ENCODE measurements around the gene OR2AG1.
"Not testable (repeated sequence)": the region's sequence is repeated elsewhere in the genome, so short reads cannot be mapped to it uniquely, and the experiment has no call there.

OR2AG1 gene

GRCh38 chr11:6790546-6790945 is 7.7 kb downstream of the OR2AG1 start:
- no peak for DNase-seq (ENCODE audit: low read depth in 2 of 2)

GRCh38 chr11:6794639-6795038 is 11.8 kb downstream of the OR2AG1 start:
- DNase-seq (ENCODE audit: low read depth in 2 of 2), result no peak

DNA sequence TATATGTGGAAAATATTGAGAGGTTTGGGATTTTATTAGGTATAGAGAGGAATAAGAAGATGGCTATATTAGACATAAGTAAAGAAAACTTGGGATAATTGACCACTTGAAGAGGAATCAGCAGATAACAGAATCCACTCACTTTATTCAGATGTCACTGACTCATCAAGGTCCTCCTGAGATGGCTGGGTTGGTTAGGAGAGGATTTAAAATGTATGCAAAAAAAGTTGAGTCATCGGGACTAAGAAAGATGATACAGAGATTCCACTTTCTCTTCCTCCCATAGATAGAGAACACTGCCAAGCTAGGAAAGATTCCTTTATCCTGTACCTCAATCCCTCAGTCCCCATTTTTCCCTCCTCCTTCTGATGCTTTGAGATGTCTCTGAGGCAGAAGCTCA is 16.6 kb downstream of the OR2AG1 start, which contains the start of gene OR6A2:
Gene OR6A2 (minus strand): TSS at position 288 of the 400 bp plus-strand sequence. CDS start 3,981 bp downstream, outside the sequence.
- DNase-seq (ENCODE audit: low read depth in 2 of 2), result no peak

DNA sequence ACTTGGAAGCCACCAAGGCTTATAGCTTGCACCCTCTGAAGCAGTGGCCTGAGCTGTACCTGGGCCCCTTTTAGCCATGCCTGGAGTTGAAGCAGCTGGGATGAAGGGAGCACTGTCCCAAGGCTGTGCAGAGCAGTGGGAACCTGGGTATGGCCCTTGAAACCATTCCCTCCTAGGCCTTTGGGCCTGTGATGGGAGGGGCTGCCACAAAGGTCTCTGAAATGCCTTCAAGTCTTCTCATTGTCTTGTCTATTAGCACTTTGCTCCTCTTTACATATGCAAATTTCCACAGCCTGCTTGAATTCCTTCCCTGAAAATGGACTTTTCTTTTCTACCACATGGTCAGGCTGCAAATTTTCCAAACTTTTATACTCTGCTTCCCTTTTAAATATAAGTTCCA is 18.3 kb downstream of the OR2AG1 start:
- DNase-seq (ENCODE audit: low read depth in 2 of 2), result not testable (repeated sequence)

DNA sequence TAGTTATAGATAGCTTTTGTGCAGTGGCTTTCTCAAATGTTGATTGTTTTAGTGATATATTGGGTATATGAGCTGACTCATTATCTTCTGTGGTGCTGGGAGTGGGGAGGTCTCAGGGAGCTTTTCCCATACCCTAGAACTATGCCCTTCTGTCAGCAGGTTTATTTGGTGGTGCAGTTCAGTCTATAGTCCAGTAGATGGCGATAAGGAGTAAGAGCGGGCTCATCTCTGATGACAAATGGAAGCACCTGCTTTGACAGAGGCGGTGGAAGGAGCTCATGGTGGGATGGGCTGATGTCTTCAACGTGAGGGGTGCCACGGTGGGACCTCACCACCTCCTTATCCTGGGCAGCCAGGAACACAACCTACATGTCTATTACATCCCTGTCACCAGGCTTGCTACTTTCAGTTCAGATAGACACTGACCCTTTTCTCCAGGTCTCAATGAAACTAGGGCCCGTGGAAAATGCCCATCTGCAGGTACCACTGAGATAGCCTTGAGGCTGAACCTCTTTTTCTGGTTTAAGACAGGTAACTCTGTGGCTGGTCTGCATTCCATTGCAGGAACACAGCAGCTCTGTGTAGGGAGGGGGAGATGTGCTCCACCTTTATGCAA is 29.7 kb downstream of the OR2AG1 start:
- peak in 1 of 2 donors; percentile 7 for DNase-seq (ENCODE audit: low read depth in 2 of 2)

DNA sequence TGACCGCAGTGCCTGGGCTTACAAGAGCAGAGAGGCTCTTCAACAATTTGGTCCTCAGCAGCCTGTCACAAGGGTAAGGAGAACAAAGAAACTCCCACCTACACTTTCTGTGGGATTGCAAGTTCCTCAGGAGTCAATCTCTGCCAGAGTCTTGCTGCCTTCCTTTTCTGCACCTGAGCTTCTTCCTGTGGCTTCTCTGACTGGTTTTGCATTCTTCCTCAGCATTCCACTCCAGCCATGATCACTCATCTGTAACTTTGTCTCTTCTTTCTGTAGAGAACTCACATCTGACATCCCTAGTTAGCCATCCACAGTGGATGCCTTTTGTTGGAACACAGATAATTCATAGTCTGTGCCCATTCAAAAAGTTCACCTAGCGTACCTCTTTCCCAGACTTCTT is 30.8 kb downstream of the OR2AG1 start:
- DNase-seq (ENCODE audit: low read depth in 2 of 2), result no peak

DNA sequence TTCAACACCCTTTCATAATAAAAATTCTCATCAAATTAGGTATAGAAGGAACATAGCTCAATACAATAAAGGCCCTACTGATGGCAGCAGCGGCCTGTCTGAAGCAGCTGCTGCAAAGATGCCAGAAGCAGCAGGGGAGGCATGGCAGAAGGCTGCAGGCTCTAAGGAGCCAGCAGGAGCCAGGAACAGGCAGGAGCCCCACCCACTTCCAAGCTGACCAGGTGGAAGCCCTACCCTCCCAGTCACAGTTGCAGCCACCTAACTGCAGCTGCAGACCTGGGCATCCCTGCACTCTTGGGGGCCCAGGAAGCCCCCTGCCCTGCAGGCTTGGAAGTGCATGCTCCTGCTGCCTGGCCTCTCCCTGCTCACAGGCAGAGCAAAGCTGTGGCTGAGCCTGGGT is 34.9 kb downstream of the OR2AG1 start:
- no peak for DNase-seq (ENCODE audit: low read depth in 2 of 2)

- no peak for DNase-seq (ENCODE audit: low read depth in 2 of 2)
These were observed 36.1 kb downstream of the OR2AG1 start for GRCh38 chr11:6818967-6819366.

DNA sequence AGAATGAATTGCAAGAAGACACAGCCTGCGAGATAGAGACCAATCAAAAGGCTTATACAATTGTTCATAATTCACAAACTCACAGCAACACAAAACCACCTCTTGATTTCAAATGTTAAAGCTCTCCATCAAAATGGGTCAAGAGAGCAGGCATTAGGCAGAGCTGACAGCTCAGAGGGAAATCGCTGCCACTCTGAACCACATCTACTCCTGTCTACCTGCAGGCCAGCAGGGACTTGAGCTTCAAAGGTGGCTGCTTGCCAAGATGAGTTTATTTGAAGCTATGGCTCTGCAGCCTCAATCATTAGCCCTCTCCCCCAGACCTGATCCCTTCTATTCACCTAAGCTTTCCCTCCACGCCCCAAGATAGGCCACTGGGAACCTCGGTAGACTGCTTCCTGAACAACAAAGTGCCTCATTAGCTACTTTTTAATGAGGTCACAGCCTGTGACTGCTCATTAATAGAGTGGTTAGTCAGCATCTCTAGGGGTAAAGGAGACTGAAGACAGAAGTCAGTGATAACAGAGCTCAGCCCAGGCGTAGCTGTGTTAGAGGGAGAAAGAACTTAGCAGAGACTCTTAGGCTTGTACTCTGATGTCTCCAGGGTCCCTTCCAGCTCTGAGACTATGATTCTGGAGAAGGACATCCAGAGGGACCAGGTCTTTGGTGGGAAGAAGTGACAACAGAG is 41.5 kb downstream of the OR2AG1 start:
- no peak for DNase-seq (ENCODE audit: low read depth in 2 of 2)

DNA sequence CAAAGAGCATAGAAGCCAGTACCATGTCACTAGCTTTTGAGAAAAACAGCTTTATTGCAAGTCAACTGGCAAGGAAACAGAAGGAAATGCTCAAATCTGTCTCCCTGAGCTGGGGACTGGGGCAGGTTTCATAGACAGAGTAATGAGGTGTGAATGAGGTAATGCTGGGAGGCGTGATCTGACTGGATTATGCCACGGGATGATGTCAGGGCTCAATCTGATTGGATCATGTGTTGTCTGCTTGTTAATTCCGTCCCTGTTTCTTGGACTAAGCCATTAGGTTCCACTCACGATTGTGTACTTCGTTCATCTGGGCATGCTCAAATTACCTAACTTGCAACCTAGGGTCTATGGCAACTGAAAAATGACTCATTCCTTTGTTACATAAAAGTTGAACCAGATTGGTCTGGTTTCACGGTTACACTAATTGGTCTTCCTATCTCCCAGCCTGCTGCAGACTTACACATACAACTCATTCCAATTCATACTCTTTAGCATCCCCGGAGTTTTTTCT is 42.5 kb downstream of the OR2AG1 start:
- no peak for DNase-seq (ENCODE audit: low read depth in 2 of 2)

GRCh38 chr11:6828103-6828502 is 45.3 kb downstream of the OR2AG1 start:
- no peak for DNase-seq (ENCODE audit: low read depth in 2 of 2)

GRCh38 chr11:6833356-6833755 is 50.5 kb downstream of the OR2AG1 start:
- DNase-seq (ENCODE audit: low read depth in 2 of 2), result no peak

DNA sequence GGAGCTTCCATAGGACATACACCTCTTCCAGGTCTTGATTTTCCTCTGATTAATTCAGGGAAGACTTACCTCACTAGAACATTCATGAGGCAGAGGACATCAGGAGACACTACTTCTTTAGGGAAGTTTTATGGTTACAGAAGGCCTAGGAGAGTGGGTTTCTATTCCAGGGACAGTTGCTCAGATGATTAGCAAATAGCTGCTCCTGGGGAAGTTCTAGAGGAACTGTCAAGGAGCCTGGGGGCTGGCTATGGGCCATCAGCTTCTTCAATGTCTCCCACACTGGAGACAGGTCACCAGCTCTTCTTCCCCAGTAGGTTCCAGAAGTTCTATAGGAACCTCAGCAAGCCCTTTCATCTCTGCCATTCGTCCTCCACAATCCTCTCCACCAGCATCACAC is 51.2 kb downstream of the OR2AG1 start:
- DNase-seq (ENCODE audit: low read depth in 2 of 2), result no peak
